Measurements from ENCODE around the gene RASSF4. TPM values are rescaled to one million over a fixed set of nuclear protein-coding genes. Genes with fewer than 3 reads are reported as not detected.

RASSF4 gene
- total RNA-seq, 2 donors from 2014 or later: 1.5 to 2.9 TPM

GRCh38 chr10:44947371-44948152 is 12.0 kb upstream of the RASSF4 start:
- Mint-ChIP-seq H3K27me3 (no peaks in the 10 kb centered on the region), H3K4me3 (no peak overlapping the region), H3K27ac (no peak overlapping the region), H3K36me3 (ENCODE audit: low read depth) (peaks cover 4% of the 10 kb centered on the region), H3K4me1 (peaks cover 2% of the 10 kb centered on the region)
- DNase-seq (no peak), ATAC-seq (peak; percentile 27)
- H3K9me3 ChIP-seq (ENCODE audit: control insufficient read depth, low read length, poor library complexity, severe bottlenecking): peaks cover 7% of the 10 kb centered on the region

GRCh38 chr10:44948642-44949041 is 11.0 kb upstream of the RASSF4 start:
- no peak for DNase-seq
- Mint-ChIP-seq H3K27me3 (no peaks in the 10 kb centered on the region), H3K4me3 (no peak overlapping the region), H3K27ac (no peak overlapping the region), H3K36me3 (ENCODE audit: low read depth) (peaks cover 4% of the 10 kb centered on the region), H3K4me1 (peaks cover 2% of the 10 kb centered on the region)
- no peak for ATAC-seq
- H3K9me3 ChIP-seq (ENCODE audit: control insufficient read depth, low read length, poor library complexity, severe bottlenecking): peaks cover 7% of the 10 kb centered on the region

GRCh38 chr10:44949127-44949802 is 10.3 kb upstream of the RASSF4 start:
- peak overlapping the region; percentile 39 for H3K27ac Mint-ChIP-seq
- H3K36me3 Mint-ChIP-seq (ENCODE audit: low read depth): peaks cover 2% of the 10 kb centered on the region
- ATAC-seq (no peak), DNase-seq (no peak)
- peaks cover 2% of the 10 kb centered on the region for H3K4me1 Mint-ChIP-seq
- H3K27me3 Mint-ChIP-seq: no peaks in the 10 kb centered on the region
- H3K9me3 ChIP-seq (ENCODE audit: control insufficient read depth, low read length, poor library complexity, severe bottlenecking): peaks cover 7% of the 10 kb centered on the region
- no peak overlapping the region for H3K4me3 Mint-ChIP-seq

- DNase-seq: no peak
- H3K36me3 Mint-ChIP-seq (ENCODE audit: low read depth): peaks cover 3% of the 10 kb centered on the region
- peaks cover 7% of the 10 kb centered on the region for H3K9me3 ChIP-seq (ENCODE audit: control insufficient read depth, low read length, poor library complexity, severe bottlenecking)
- H3K27ac Mint-ChIP-seq: peak overlapping the region; percentile 39
- no peak for ATAC-seq
- no peaks in the 10 kb centered on the region for H3K27me3 Mint-ChIP-seq
- H3K4me3 Mint-ChIP-seq: no peak overlapping the region
- H3K4me1 Mint-ChIP-seq: peaks cover 6% of the 10 kb centered on the region
Observed at GRCh38 chr10:44949915-44950314, 9.7 kb upstream of the RASSF4 start.

GRCh38 chr10:44950326-44951225 is 9.0 kb upstream of the RASSF4 start:
- peaks cover 3% of the 10 kb centered on the region for H3K36me3 Mint-ChIP-seq (ENCODE audit: low read depth)
- DNase-seq: no peak
- ATAC-seq: no peak
- no peaks in the 10 kb centered on the region for H3K27me3 Mint-ChIP-seq
- H3K4me3 Mint-ChIP-seq: no peak overlapping the region
- peaks cover 6% of the 10 kb centered on the region for H3K4me1 Mint-ChIP-seq
- peak overlapping the region; percentile 39 for H3K27ac Mint-ChIP-seq
- H3K9me3 ChIP-seq (ENCODE audit: control insufficient read depth, low read length, poor library complexity, severe bottlenecking): peaks cover under 1% of the 10 kb centered on the region

GRCh38 chr10:44951576-44952226 is 7.9 kb upstream of the RASSF4 start:
- Mint-ChIP-seq H3K4me3 (no peak overlapping the region), H3K27ac (no peak overlapping the region), H3K36me3 (ENCODE audit: low read depth) (peaks cover 8% of the 10 kb centered on the region), H3K27me3 (no peaks in the 10 kb centered on the region), H3K4me1 (peaks cover 9% of the 10 kb centered on the region)
- H3K9me3 ChIP-seq (ENCODE audit: control insufficient read depth, low read length, poor library complexity, severe bottlenecking): no peaks in the 10 kb centered on the region
- no peak for ATAC-seq
- no peak for DNase-seq

- peaks cover 8% of the 10 kb centered on the region for H3K36me3 Mint-ChIP-seq (ENCODE audit: low read depth)
- ATAC-seq: no peak
- no peak overlapping the region for H3K4me3 Mint-ChIP-seq
- DNase-seq: no peak
- no peaks in the 10 kb centered on the region for H3K9me3 ChIP-seq (ENCODE audit: control insufficient read depth, low read length, poor library complexity, severe bottlenecking)
- no peak overlapping the region for H3K27ac Mint-ChIP-seq
- peaks cover 12% of the 10 kb centered on the region for H3K4me1 Mint-ChIP-seq
- H3K27me3 Mint-ChIP-seq: no peaks in the 10 kb centered on the region
Observed at GRCh38 chr10:44952779-44953231, 6.8 kb upstream of the RASSF4 start.

- Mint-ChIP-seq H3K27ac (no peak overlapping the region), H3K27me3 (no peaks in the 10 kb centered on the region), H3K4me1 (peaks cover 17% of the 10 kb centered on the region), H3K36me3 (ENCODE audit: low read depth) (peaks cover 8% of the 10 kb centered on the region), H3K4me3 (no peak overlapping the region)
- ATAC-seq (no peak), DNase-seq (no peak)
- H3K9me3 ChIP-seq (ENCODE audit: control insufficient read depth, low read length, poor library complexity, severe bottlenecking): no peaks in the 10 kb centered on the region
Observed at GRCh38 chr10:44954042-44954441, 5.6 kb upstream of the RASSF4 start.

GRCh38 chr10:44954962-44955361 is 4.6 kb upstream of the RASSF4 start:
- H3K4me1 Mint-ChIP-seq: peaks cover 17% of the 10 kb centered on the region
- H3K9me3 ChIP-seq (ENCODE audit: control insufficient read depth, low read length, poor library complexity, severe bottlenecking): no peaks in the 10 kb centered on the region
- H3K27me3 Mint-ChIP-seq: no peaks in the 10 kb centered on the region
- H3K27ac Mint-ChIP-seq: peak overlapping the region; percentile 43
- no peak overlapping the region for H3K4me3 Mint-ChIP-seq
- H3K36me3 Mint-ChIP-seq (ENCODE audit: low read depth): peaks cover 8% of the 10 kb centered on the region
- no peak for ATAC-seq
- DNase-seq: no peak

- H3K36me3 Mint-ChIP-seq (ENCODE audit: low read depth): peaks cover 8% of the 10 kb centered on the region
- H3K9me3 ChIP-seq (ENCODE audit: control insufficient read depth, low read length, poor library complexity, severe bottlenecking): no peaks in the 10 kb centered on the region
- no peak overlapping the region for H3K27ac Mint-ChIP-seq
- H3K4me3 Mint-ChIP-seq: no peak overlapping the region
- peaks cover 16% of the 10 kb centered on the region for H3K4me1 Mint-ChIP-seq
- H3K27me3 Mint-ChIP-seq: no peaks in the 10 kb centered on the region
- no peak for DNase-seq
- ATAC-seq: no peak
Observed at GRCh38 chr10:44955413-44956070, 4.1 kb upstream of the RASSF4 start.

- ATAC-seq (no peak), DNase-seq (no peak)
- peaks cover 15% of the 10 kb centered on the region for H3K4me1 Mint-ChIP-seq
- peaks cover 8% of the 10 kb centered on the region for H3K36me3 Mint-ChIP-seq (ENCODE audit: low read depth)
- no peaks in the 10 kb centered on the region for H3K27me3 Mint-ChIP-seq
- no peaks in the 10 kb centered on the region for H3K9me3 ChIP-seq (ENCODE audit: control insufficient read depth, low read length, poor library complexity, severe bottlenecking)
- H3K27ac Mint-ChIP-seq: no peak overlapping the region
- no peak overlapping the region for H3K4me3 Mint-ChIP-seq
Observed at GRCh38 chr10:44956226-44956625, 3.4 kb upstream of the RASSF4 start.
